Prostate gland (tissue), 2 donors: ENCODE results near the gene SMIM11. TPM values are rescaled to one million over a fixed set of nuclear protein-coding genes. Genes with fewer than 3 reads are reported as not detected.
"Not testable (repeated sequence)": the region's sequence is repeated elsewhere in the genome, so short reads cannot be mapped to it uniquely, and the experiment has no call there.

ENCODE experiments used
- DNase-seq: peaks from one replicate; pipeline ENCODE4 v3.0.0-alpha.2; 2019; ENCODE audit warnings: low spot score
- H3K27ac ChIP-seq, 2 donors: fragments of 200-600 bp; sonication (generic); 2 replicates each; pipeline ENCODE4 v1.5.1; 2017 to 2019
- H3K27me3 ChIP-seq: fragments of 200-600 bp; sonication (generic); replicated peaks from 2 replicates; pipeline ENCODE4 v1.5.1; 2019; ENCODE audit not compliant: insufficient read depth
- H3K36me3 ChIP-seq, 2 donors: fragments of 200-600 bp; sonication (generic); 1 replicate in 1 of 2; 2 replicates in 1 of 2; pipeline versions ENCODE4 v1.5.1 to v1.8.1; 2017 to 2019
- H3K4me1 ChIP-seq: fragments of 200-600 bp; sonication (generic); replicated peaks from 2 replicates; pipeline ENCODE4 v1.5.1; 2019
- H3K4me3 ChIP-seq, 2 donors: fragments of 200-600 bp; sonication (generic); 2 replicates each; pipeline ENCODE4 v1.5.1; 2017 to 2019
- H3K9me3 ChIP-seq: fragments of 200-600 bp; sonication (generic); 2 replicates; pipeline ENCODE4 v1.5.1; 2017
- CTCF ChIP-seq, 4 experiments: fragments of 200-600 bp in 2 of 4; fragments of 450-650 bp in 2 of 4; sonication (generic) in 2 of 4; IDR thresholded peaks; 1 replicate in 3 of 4; 2 replicates in 1 of 4; pipeline ENCODE4 v1.5.1; 2016 to 2019; ENCODE audit warnings: antibody characterized with exemption in 4 of 4, mild to moderate bottlenecking in 2 of 4, moderate library complexity in 2 of 4
- POLR2A ChIP-seq: fragments of 450-650 bp; IDR thresholded peaks from one replicate; pipeline ENCODE4 v1.6.1; 2016; ENCODE audit warnings: antibody characterized with exemption, mild to moderate bottlenecking
- POLR2AphosphoS5 ChIP-seq: sonication (generic); formaldehyde crosslinking; IDR thresholded peaks from one replicate; pipeline ENCODE4 v1.6.1; 2017; ENCODE audit warnings: antibody characterized with exemption
- WGBS: methylation state at CpG from one replicate; pipeline ENCODE4 v1.1.5; 2018; 5-methylcytosine and 5-hydroxymethylcytosine counted together
- intact Hi-C: fragments of 100-400 bp; cut with DNase I; formaldehyde crosslinking; loops from one replicate; pipeline ENCODE4 v1.14.2; 2022
- total RNA-seq, 2 donors: library from RNA; depleted of rRNA; stranded (reverse); fragments of >200 nt; gene quantifications; one replicate each; pipeline ENCODE4 v1.1.0, GENCODE V29; 2016

Gene SMIM11
- total RNA-seq, 2 donors from 2014 or later = 8.8 to 12.6 TPM

GRCh38 chr21:34365809-34366208 lies 9.5 kb upstream of the SMIM11 start:
- 84% methylated on average over 6 of the region's 6 CpGs for WGBS
- Histone ChIP-seq H3K36me3 (no peaks in the 10 kb centered on the region), H3K4me3 (no peak overlapping the region), H3K9me3 (no peaks in the 10 kb centered on the region), H3K4me1 (no peaks in the 10 kb centered on the region), H3K27ac (no peak overlapping the region), H3K27me3 (no peaks in the 10 kb centered on the region)
- TF ChIP-seq POLR2A (no peak), POLR2AphosphoS5 (no peak), CTCF (IDR thresholded peaks at IDR 0.05) (no peak)
- intact Hi-C loops = no loop called here
- DNase-seq = no peak

GRCh38 chr21:34367320-34367935 lies 7.9 kb upstream of the SMIM11 start:
- peak; percentile 15 to 66 (median 49) for TF ChIP-seq CTCF (IDR thresholded peaks at IDR 0.05)
- TF ChIP-seq POLR2A = no peak
- no peak overlapping the region for H3K27ac ChIP-seq
- H3K27me3 ChIP-seq = no peaks in the 10 kb centered on the region
- intact Hi-C loops = no loop called here
- H3K4me3 ChIP-seq = no peak overlapping the region
- peak; percentile 64 for DNase-seq
- no peaks in the 10 kb centered on the region for H3K9me3 ChIP-seq
- 42% methylated on average over 3 of the region's 3 CpGs for WGBS
- H3K36me3 ChIP-seq = no peaks in the 10 kb centered on the region
- H3K4me1 ChIP-seq = no peaks in the 10 kb centered on the region

GRCh38 chr21:34369741-34370140 lies 5.6 kb upstream of the SMIM11 start:
- Histone ChIP-seq H3K27me3 (no peaks in the 10 kb centered on the region), H3K27ac (no peak overlapping the region), H3K4me3 (no peak overlapping the region), H3K36me3 (no peaks in the 10 kb centered on the region), H3K9me3 (no peaks in the 10 kb centered on the region), H3K4me1 (no peaks in the 10 kb centered on the region)
- no peak for TF ChIP-seq POLR2A
- TF ChIP-seq CTCF (IDR thresholded peaks at IDR 0.05) = no peak
- no peak for TF ChIP-seq POLR2AphosphoS5
- WGBS = 39% methylated on average over 1 of the region's 1 CpG
- intact Hi-C loops = no loop called here
- DNase-seq = no peak

GRCh38 chr21:34372321-34372720 lies 3.0 kb upstream of the SMIM11 start:
- 88% methylated on average over 5 of the region's 5 CpGs for WGBS
- H3K27me3 ChIP-seq = no peaks in the 10 kb centered on the region
- DNase-seq = no peak
- no peak overlapping the region for H3K27ac ChIP-seq
- no peak overlapping the region for H3K4me3 ChIP-seq
- no peaks in the 10 kb centered on the region for H3K9me3 ChIP-seq
- H3K36me3 ChIP-seq = no peaks in the 10 kb centered on the region
- no peaks in the 10 kb centered on the region for H3K4me1 ChIP-seq
- intact Hi-C loops = no loop called here
- TF ChIP-seq CTCF (IDR thresholded peaks at IDR 0.05) (no peak), POLR2AphosphoS5 (no peak), POLR2A (no peak)

GRCh38 chr21:34374462-34374861 lies 845 bp upstream of the SMIM11 start:
- H3K36me3 ChIP-seq, H3K9me3 ChIP-seq, intact Hi-C loops, H3K27ac ChIP-seq, H3K4me1 ChIP-seq, H3K4me3 ChIP-seq, H3K27me3 ChIP-seq, DNase-seq: not testable (repeated sequence)
- no CpG with 5 or more reads among the region's 8 CpGs for WGBS

- intact Hi-C loops, H3K4me1 ChIP-seq, H3K27ac ChIP-seq, DNase-seq, H3K4me3 ChIP-seq, H3K9me3 ChIP-seq, H3K36me3 ChIP-seq, H3K27me3 ChIP-seq: not testable (repeated sequence)
- WGBS = no CpG with 5 or more reads among the region's 33 CpGs
These were observed 289 bp downstream of the SMIM11 start for GRCh38 chr21:34375619-34375972.

- intact Hi-C loops, H3K27ac ChIP-seq, DNase-seq, H3K4me1 ChIP-seq, H3K9me3 ChIP-seq, H3K27me3 ChIP-seq, H3K36me3 ChIP-seq, H3K4me3 ChIP-seq: not testable (repeated sequence)
- WGBS = no CpG with 5 or more reads among the region's 2 CpGs
These were observed 7.8 kb downstream of the SMIM11 start for GRCh38 chr21:34383138-34383537.

GRCh38 chr21:34383724-34384415 lies 8.6 kb downstream of the SMIM11 start:
- no CpG with 5 or more reads among the region's 14 CpGs for WGBS
- H3K4me3 ChIP-seq, H3K27ac ChIP-seq, intact Hi-C loops, H3K27me3 ChIP-seq, DNase-seq, H3K36me3 ChIP-seq, H3K4me1 ChIP-seq, H3K9me3 ChIP-seq: not testable (repeated sequence)
